IMR-90 (cell line): ENCODE data around the gene RBBP8. TPM values are rescaled to one million over a fixed set of nuclear protein-coding genes. Genes with fewer than 3 reads are reported as not detected.

Experiments
- ATAC-seq: fragments of 200-7000 bp; cut with Tn5 transposase; 2 replicates; pipeline ENCODE4 v1.9.1; 2020; ENCODE audit warnings: low read depth, mild to moderate bottlenecking, moderate library complexity
- BruUV-seq: library from RNA; stranded (reverse); fragments of 400-500 nt; replicated peaks from 2 replicates; lab custom pipeline; 2021; lab: Mats Ljungman, UMichigan
- CTCF ChIA-PET: fragments of 300-600 bp; formaldehyde crosslinking; extraction: SDS; loops from one replicate; lab custom pipeline; 2021; ENCODE audit warnings: antibody characterized with exemption; lab: Yijun Ruan, JAX
- POLR2A ChIA-PET: fragments of 300-600 bp; sonication (Branson Sonifier 250); formaldehyde crosslinking; loops from one replicate; lab custom pipeline; 2022; ENCODE audit warnings: antibody characterized with exemption; ENCODE audit not compliant: unreplicated experiment; lab: Charles Lee
- DNase-seq: peaks from one replicate; pipeline ENCODE4 v3.0.0; 2013
- H2AFZ ChIP-seq: replicated peaks from 2 replicates; pipeline ENCODE3; 2013; ENCODE audit warnings: low read length, mild to moderate bottlenecking; ENCODE audit not compliant: poor library complexity
- H2AK5ac ChIP-seq: 2 replicates; pipeline ENCODE4 v1.6.1; 2013; ENCODE audit warnings: low read depth, low read length, inconsistent platforms
- H2AK9ac ChIP-seq: replicated peaks from 2 replicates; pipeline ENCODE3; 2013; ENCODE audit warnings: mild to moderate bottlenecking, low read depth, low read length, moderate library complexity; ENCODE audit not compliant: poor library complexity
- H2BK120ac ChIP-seq: 2 replicates; pipeline ENCODE4 v1.6.1; 2013; ENCODE audit warnings: low read depth, low read length, inconsistent platforms
- H2BK15ac ChIP-seq: 3 replicates; pipeline ENCODE4 v1.6.1; 2013; ENCODE audit warnings: low read depth, low read length, inconsistent platforms
- H2BK20ac ChIP-seq: 2 replicates; pipeline ENCODE4 v1.6.1; 2013; ENCODE audit warnings: low read depth, mild to moderate bottlenecking, inconsistent platforms, low read length, moderate library complexity
- H2BK5ac ChIP-seq: 2 replicates; pipeline ENCODE4 v1.6.1; 2013; ENCODE audit warnings: mild to moderate bottlenecking, low read depth, low read length, inconsistent platforms; ENCODE audit not compliant: poor library complexity, severe bottlenecking
- H3K14ac ChIP-seq: replicated peaks from 2 replicates; pipeline ENCODE4 v1.6.1; 2013; ENCODE audit warnings: low read depth, low read length, inconsistent platforms
- H3K18ac ChIP-seq: 2 replicates; pipeline ENCODE4 v1.6.1; 2013; ENCODE audit warnings: low read depth, low read length, control low read depth
- H3K23ac ChIP-seq: 2 replicates; pipeline ENCODE4 v1.6.1; 2013; ENCODE audit warnings: low read depth, low read length, inconsistent platforms
- H3K27ac ChIP-seq: 2 replicates; pipeline ENCODE4 v1.5.1; 2013; ENCODE audit warnings: mild to moderate bottlenecking, control low read depth, low read length; ENCODE audit not compliant: insufficient read depth
- H3K27me3 ChIP-seq: 2 replicates; pipeline ENCODE4 v1.6.1; 2013; ENCODE audit warnings: low read length; ENCODE audit not compliant: control insufficient read depth, insufficient read depth
- H3K36me3 ChIP-seq: 2 replicates; pipeline ENCODE4 v1.6.1; 2013; ENCODE audit warnings: low read length, mixed read lengths; ENCODE audit not compliant: control insufficient read depth, insufficient read depth
- H3K4ac ChIP-seq: 2 replicates; pipeline ENCODE4 v1.6.1; 2013; ENCODE audit warnings: low read depth, low read length, inconsistent platforms
- H3K4me1 ChIP-seq: 2 replicates; pipeline ENCODE4 v1.6.1; 2013; ENCODE audit warnings: low read length, mixed read lengths; ENCODE audit not compliant: control insufficient read depth, insufficient read depth
- H3K4me2 ChIP-seq: 2 replicates; pipeline ENCODE4 v1.6.1; 2013; ENCODE audit warnings: low read depth, mild to moderate bottlenecking, control low read depth, low read length, moderate library complexity
- H3K4me3 ChIP-seq: 2 replicates; pipeline ENCODE4 v1.5.1; 2013; ENCODE audit warnings: low read depth, mild to moderate bottlenecking, control low read depth, low read length, moderate library complexity; ENCODE audit not compliant: insufficient read depth
- H3K56ac ChIP-seq: 2 replicates; pipeline ENCODE4 v1.6.1; 2013; ENCODE audit warnings: low read length, inconsistent platforms; ENCODE audit not compliant: insufficient read depth; ENCODE audit errors: extremely low read depth
- H3K79me1 ChIP-seq, 2 experiments: 2 replicates each; pipeline ENCODE4 v1.6.1; 2013; ENCODE audit warnings: low read length in 2 of 2, inconsistent platforms in 1 of 2, low read depth in 1 of 2
- H3K9ac ChIP-seq: 2 replicates; pipeline ENCODE4 v1.6.1; 2013; ENCODE audit warnings: low read depth, low read length, control low read depth
- H3K9me1 ChIP-seq: 2 replicates; pipeline ENCODE4 v1.6.1; 2013; ENCODE audit warnings: low read length, inconsistent platforms; ENCODE audit not compliant: insufficient read depth
- H3K9me3 ChIP-seq: 2 replicates; pipeline ENCODE4 v1.6.1; 2013; ENCODE audit warnings: low read length; ENCODE audit not compliant: control insufficient read depth, insufficient read depth
- H4K20me1 ChIP-seq: 2 replicates; pipeline ENCODE4 v1.6.1; 2013; ENCODE audit warnings: low read length, inconsistent platforms; ENCODE audit not compliant: insufficient read depth
- H4K5ac ChIP-seq: 2 replicates; pipeline ENCODE4 v1.6.1; 2013; ENCODE audit warnings: mild to moderate bottlenecking, low read depth, low read length, control low read depth
- H4K8ac ChIP-seq, 2 experiments: 2 replicates each; pipeline ENCODE4 v1.6.1; 2013; ENCODE audit warnings: low read depth in 2 of 2, low read length in 2 of 2, control low read depth in 1 of 2, inconsistent platforms in 1 of 2
- H4K91ac ChIP-seq: 2 replicates; pipeline ENCODE4 v1.6.1; 2013; ENCODE audit warnings: low read depth, low read length, inconsistent platforms; ENCODE audit not compliant: insufficient read depth
- CEBPB ChIP-seq: IDR thresholded peaks from 2 replicates; pipeline ENCODE4 v1.6.1; 2012; ENCODE audit warnings: low read depth, low read length, improper control_type of control experiment
- FOS ChIP-seq: fragments of 150-350 bp; IDR thresholded peaks from 2 replicates; pipeline ENCODE4 v1.6.1; 2016; ENCODE audit warnings: low read depth, low read length
- MAFK ChIP-seq: IDR thresholded peaks from 2 replicates; pipeline ENCODE4 v1.6.1; 2012; ENCODE audit warnings: low read depth, low read length, improper control_type of control experiment
- MAZ ChIP-seq: IDR thresholded peaks from 2 replicates; pipeline ENCODE4 v1.6.1; 2012; ENCODE audit warnings: low read depth, mild to moderate bottlenecking, low read length, improper control_type of control experiment, moderate library complexity, borderline replicate concordance
- POLR2A ChIP-seq: IDR thresholded peaks from 2 replicates; pipeline ENCODE4 v1.6.1; 2012; ENCODE audit warnings: mild to moderate bottlenecking, low read depth, low read length
- RFX5 ChIP-seq: IDR thresholded peaks from 2 replicates; pipeline ENCODE4 v1.8.0; 2012; ENCODE audit warnings: low read depth, mild to moderate bottlenecking, low read length, moderate library complexity
- WGBS, 2 experiments: methylation state at CpG; one replicate each; pipeline versions ENCODE4 v1.1.5 to v1.1.7; 2013; ENCODE audit warnings: missing lambda C conversion rate in 2 of 2; ENCODE audit not compliant: insufficient read length in 1 of 2; ENCODE audit errors: extremely low coverage in 2 of 2; 5-methylcytosine and 5-hydroxymethylcytosine counted together
- dilution Hi-C: fragments of 300-500 bp; cut with HindIII; formaldehyde crosslinking; loops from one replicate; pipeline ENCODE4 v1.14.3; 2018; ENCODE audit warnings: low sequenced_read_pairs; ENCODE audit not compliant: unreplicated experiment
- in situ Hi-C: fragments of 300-500 bp; cut with MboI; formaldehyde crosslinking; loops from 3 replicates; pipeline ENCODE4 v1.14.3; 2019; ENCODE audit warnings: low sequenced_read_pairs, inconsistent platforms, mixed read lengths
- intact Hi-C: fragments of 100-400 bp; cut with micrococcal nuclease; formaldehyde crosslinking; loops from 2 replicates; pipeline ENCODE4 v1.10.0; 2022
- polyA plus RNA-seq, 3 experiments: library from polyadenylated mRNA; depleted of rRNA; stranded (reverse); fragments of >200 nt; gene quantifications; 2 replicates each; pipeline ENCODE4 v1.2.3, GENCODE V29; 2012; ENCODE audit warnings: low replicate concordance in 1 of 3
- total RNA-seq: library from RNA; depleted of rRNA; stranded (reverse); fragments of >200 nt; gene quantifications from 2 replicates; pipeline ENCODE4 v1.2.3, GENCODE V29; 2012
- TF ChIP-seq, protein P1 (sequence below): fragments of 150-350 bp; IDR thresholded peaks from 2 replicates; pipeline ENCODE4 v1.6.1; 2017; ENCODE audit warnings: mild to moderate bottlenecking, antibody characterized with exemption, low read length, low read depth
- TF ChIP-seq, protein P2 (sequence below): fragments of 150-350 bp; IDR thresholded peaks from 2 replicates; pipeline ENCODE4 v1.6.1; 2016; ENCODE audit warnings: low read depth, mild to moderate bottlenecking, low read length, moderate library complexity, borderline replicate concordance
- TF ChIP-seq, protein P3 (sequence below): conservative IDR thresholded peaks from 2 replicates; pipeline ENCODE4 v1.5.1; 2012; ENCODE audit warnings: mild to moderate bottlenecking, low read depth, low read length, improper control_type of control experiment

Gene RBBP8
- total and polyA plus RNA-seq, 2 of the 4 experiments (the other 2 are of a cell fraction) = 12.0 to 21.1 TPM

DNA sequence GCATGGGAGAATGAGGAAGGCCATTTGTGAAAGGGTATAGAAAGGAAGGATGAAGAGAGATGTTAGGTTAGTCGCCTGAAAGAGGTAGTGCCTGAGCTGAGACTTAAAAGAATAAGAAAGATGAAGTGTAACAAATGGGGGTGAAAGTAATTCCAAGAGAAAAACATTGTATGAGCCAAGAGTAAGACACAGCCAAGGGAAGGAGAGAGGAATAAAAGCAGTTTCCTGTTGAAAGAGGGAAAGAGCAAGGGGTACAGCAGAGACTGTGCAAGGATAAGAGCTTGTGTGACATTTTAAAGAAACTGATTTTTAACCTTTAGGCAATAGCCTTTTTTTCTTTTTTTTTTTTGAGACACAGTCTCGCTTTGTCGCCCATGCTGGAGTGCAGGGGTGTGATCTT, 4.8 kb upstream of the RBBP8 start:
- Histone ChIP-seq H2BK5ac (no peak overlapping the region), H3K4ac (no peak overlapping the region), H3K56ac (no peak overlapping the region), H3K79me1 (peaks cover 0 to 4% of the 10 kb centered on the region in 2 experiments; a peak in 3 of 4 replicates), H3K9me3 (no peaks in the 10 kb centered on the region), H3K9me1 (no peaks in the 10 kb centered on the region), H2AK9ac (no peak overlapping the region), H3K27me3 (no peaks in the 10 kb centered on the region), H3K23ac (no peak overlapping the region), H4K20me1 (no peaks in the 10 kb centered on the region; the same call in 1 of the 2 replicates), H3K4me1 (no peaks in the 10 kb centered on the region), H4K8ac (no peak overlapping the region), H3K4me2 (no peak overlapping the region), H2BK120ac (no peak overlapping the region), H2AFZ (no peak overlapping the region), H3K18ac (no peak overlapping the region), H4K5ac (no peak overlapping the region), H2AK5ac (no peak overlapping the region), H3K14ac (no peak overlapping the region), H3K4me3 (no peak overlapping the region), H3K36me3 (no peaks in the 10 kb centered on the region), H3K9ac (no peak overlapping the region), H2BK20ac (no peak overlapping the region), H3K27ac (no peak overlapping the region), H2BK15ac (no peak overlapping the region), H4K91ac (no peak overlapping the region)
- WGBS, 2 experiments = 83 to 100% methylated on average over 1 of the region's 3 CpGs
- ChIA-PET CTCF (interaction anchor here (0.8 to 2.2 kb wide), 3 partner anchors 12 to 1063 kb away, joined by 3 to 7 read pairs (median 3); no protein-coding TSS in a partner anchor), POLR2A (no interaction called here)
- intact Hi-C loops (loop anchor here (10.0 kb wide), 1 partner anchor 74 kb away; no protein-coding TSS in a partner anchor), dilution Hi-C loops (no loop called here), in situ Hi-C loops (no loop called here)
- no peak for ATAC-seq
- DNase-seq = no peak
- TF ChIP-seq FOS (no peak), MAFK (no peak), RFX5 (no peak), MAZ (no peak), CEBPB (no peak), POLR2A (no peak)
- TF ChIP-seq, protein P1, sequence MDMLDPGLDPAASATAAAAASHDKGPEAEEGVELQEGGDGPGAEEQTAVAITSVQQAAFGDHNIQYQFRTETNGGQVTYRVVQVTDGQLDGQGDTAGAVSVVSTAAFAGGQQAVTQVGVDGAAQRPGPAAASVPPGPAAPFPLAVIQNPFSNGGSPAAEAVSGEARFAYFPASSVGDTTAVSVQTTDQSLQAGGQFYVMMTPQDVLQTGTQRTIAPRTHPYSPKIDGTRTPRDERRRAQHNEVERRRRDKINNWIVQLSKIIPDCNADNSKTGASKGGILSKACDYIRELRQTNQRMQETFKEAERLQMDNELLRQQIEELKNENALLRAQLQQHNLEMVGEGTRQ = no peak
- TF ChIP-seq, protein P2, sequence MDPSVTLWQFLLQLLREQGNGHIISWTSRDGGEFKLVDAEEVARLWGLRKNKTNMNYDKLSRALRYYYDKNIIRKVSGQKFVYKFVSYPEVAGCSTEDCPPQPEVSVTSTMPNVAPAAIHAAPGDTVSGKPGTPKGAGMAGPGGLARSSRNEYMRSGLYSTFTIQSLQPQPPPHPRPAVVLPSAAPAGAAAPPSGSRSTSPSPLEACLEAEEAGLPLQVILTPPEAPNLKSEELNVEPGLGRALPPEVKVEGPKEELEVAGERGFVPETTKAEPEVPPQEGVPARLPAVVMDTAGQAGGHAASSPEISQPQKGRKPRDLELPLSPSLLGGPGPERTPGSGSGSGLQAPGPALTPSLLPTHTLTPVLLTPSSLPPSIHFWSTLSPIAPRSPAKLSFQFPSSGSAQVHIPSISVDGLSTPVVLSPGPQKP = no peak
- TF ChIP-seq, protein P3, sequence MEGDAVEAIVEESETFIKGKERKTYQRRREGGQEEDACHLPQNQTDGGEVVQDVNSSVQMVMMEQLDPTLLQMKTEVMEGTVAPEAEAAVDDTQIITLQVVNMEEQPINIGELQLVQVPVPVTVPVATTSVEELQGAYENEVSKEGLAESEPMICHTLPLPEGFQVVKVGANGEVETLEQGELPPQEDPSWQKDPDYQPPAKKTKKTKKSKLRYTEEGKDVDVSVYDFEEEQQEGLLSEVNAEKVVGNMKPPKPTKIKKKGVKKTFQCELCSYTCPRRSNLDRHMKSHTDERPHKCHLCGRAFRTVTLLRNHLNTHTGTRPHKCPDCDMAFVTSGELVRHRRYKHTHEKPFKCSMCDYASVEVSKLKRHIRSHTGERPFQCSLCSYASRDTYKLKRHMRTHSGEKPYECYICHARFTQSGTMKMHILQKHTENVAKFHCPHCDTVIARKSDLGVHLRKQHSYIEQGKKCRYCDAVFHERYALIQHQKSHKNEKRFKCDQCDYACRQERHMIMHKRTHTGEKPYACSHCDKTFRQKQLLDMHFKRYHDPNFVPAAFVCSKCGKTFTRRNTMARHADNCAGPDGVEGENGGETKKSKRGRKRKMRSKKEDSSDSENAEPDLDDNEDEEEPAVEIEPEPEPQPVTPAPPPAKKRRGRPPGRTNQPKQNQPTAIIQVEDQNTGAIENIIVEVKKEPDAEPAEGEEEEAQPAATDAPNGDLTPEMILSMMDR = no peak
- BruUV-seq = no TSS peak
